KBM-7 (cell line): Measurements from ENCODE around the gene CNTN2.

ENCODE experiments used
- DNase-seq: peaks from one replicate; pipeline ENCODE4 v3.0.0-alpha.2; 2015
- in situ Hi-C: fragments of 300-500 bp; cut with MboI; formaldehyde crosslinking; loops from 2 replicates; pipeline ENCODE4 v1.14.3; 2020; ENCODE audit warnings: low sequenced_read_pairs, low pct_unique_long_range_greater_than_20kb, mixed read lengths

The CNTN2 gene

DNA sequence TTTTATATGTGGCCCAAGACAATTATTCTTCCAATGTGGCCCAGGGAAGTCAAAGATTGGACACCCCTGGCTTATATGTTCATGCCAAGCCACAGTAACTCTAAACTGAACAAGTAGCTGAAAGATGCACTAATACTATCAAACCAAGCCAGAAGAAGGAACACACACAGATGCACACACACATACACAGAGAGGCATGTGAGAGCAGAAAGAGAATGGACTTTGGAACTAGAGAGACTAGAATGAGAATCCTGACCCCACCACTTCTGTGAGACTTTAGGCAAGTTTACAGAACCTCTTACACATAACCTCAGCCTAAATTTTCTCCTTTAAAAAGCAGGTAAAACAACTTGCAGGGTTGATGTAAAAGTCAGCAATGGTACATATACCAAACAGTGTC, 52.4 kb downstream of the CNTN2 start:
- in situ Hi-C loops, result no loop called here
- DNase-seq, result no peak

DNA sequence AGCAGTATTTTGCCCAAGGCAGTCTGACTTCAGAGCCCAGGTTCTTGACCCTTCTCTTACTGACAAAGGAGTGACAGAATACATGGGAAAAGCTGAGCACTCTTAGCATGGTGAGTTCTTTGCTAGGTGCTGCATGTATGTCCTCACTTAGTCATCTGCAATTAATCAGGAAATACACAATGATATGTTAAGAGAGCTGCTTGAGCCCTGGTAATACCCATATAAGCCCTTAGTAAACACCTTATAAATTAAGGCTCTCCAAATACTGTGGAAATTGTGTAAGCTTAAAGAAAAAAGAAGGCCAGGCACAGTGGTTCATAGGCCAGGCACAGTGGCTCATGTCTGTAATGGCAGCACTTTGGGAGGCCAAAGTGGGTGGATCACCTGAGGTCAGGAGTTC, 55.2 kb downstream of the CNTN2 start:
- in situ Hi-C loops, result no loop called here
- no peak for DNase-seq

DNA sequence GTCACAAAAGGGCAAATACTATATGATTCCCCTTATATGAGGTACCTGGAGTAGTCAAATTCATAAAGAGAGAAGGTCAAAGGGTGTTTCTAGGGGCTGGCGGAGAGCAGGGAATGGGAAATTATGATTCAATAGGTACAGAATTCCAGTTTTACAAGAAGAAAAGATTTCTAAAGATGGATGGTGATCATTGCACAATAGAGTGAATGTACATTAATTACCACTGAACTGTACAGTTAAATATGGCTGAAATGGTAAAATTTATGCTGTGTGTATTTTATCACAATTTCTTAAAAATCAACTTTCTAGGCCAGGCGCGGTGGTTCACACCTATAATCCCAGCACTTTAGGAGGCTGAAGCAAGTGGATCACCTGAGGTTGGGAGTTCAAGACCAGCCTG, 59.4 kb downstream of the CNTN2 start:
- in situ Hi-C loops, result no loop called here
- no peak for DNase-seq

DNA sequence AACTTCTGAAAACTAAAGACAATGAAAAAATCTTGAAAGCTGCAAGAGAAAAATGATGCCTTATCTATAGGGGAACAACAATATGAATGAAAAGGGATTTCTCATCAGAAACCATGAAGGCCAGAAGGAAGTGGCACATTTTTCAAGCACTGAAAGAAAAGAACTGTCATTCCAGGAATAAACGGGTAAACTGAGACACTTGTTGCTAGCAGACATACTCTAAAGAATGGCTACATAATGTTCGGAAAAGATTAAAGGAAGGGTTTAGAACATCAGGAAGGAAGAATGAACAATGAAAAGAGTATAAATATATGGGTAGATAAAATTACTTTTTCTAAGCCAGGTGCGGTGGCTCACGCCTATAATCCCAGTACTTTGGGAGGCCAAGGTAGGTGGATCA, 64.3 kb downstream of the CNTN2 start:
- no peak for DNase-seq

DNA sequence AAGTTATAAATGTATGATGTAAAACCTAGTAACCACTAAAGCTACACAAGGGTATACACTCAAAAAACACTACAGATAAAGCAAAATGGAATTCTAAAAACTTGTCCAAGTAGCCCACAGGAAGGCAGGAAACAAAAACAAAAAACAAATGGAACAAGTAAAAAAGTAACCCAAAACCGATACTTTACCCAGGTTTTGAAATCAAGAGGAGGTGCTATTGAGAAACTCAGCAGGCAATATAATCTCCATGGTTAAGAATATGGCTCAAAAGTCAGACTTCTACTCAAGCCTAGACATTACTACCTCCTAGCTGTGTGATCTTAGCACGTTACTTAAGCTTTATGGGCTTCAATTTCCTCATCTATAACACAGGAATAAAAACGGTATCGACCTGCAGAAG, 65.5 kb downstream of the CNTN2 start:
- in situ Hi-C loops, result no loop called here

More for the DNA sequence above, 64.3 kb downstream of the CNTN2 start:
- in situ Hi-C loops, result no loop called here

DNA sequence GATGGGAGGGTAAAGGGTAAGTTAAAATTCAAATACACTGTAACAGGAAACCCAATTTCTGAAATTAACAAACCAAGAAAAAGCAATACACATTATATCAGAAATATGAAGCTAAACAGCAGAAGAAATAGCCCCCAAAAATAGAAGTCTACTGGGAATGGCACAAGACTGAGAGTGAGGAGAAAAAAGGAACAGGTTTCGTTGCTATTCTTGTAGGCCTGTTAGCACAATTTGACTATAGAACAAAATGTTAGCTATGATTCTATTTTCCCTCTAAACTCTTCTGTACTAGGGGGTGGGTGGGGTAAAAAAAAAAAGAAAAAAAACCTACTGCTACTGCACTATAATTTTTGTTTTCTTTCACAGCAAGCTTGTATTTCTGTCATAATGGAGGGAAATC, 66.3 kb downstream of the CNTN2 start:
- in situ Hi-C loops, result no loop called here
- DNase-seq, result no peak

More for the DNA sequence above, 65.5 kb downstream of the CNTN2 start:
- DNase-seq, result no peak

DNA sequence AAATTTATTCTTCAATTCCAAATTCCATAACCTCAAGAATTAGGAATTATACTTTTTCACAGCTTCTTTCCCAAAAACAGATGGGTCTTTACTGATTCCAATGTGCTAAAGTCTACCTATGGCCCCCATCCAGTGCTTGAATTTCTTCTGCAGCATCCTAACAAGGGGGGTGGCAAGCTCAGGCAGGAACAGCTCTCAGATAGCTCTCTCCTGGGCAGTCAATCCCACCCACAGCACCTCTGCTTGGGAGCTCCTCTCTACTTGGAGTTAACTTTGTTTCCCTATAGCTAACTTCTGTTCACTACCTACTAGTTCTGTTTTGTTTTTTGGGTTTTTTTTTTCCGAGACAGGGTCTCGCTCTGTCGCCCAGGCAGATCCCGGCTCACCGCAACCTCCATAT, 66.7 kb downstream of the CNTN2 start:
- no peak for DNase-seq
- in situ Hi-C loops, result no loop called here

DNA sequence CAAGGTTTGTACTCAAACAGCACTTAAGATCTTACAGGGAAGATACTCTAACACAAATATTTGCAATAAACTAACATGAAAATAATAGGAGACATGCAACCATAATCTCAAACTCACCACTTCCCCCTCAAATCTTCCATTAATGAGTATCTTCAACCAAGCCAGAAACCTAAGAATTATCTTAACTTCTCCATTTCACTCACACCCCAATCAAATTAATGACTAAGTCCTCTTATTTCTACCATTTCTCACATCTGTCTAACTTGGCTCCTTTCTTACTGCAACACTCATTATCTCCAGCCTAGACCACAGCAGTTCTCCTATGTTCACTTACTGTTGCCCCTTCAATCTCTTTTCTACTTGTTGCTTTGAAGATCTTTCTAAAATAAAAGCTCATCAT, 68.3 kb downstream of the CNTN2 start:
- in situ Hi-C loops, result no loop called here
- no peak for DNase-seq

DNA sequence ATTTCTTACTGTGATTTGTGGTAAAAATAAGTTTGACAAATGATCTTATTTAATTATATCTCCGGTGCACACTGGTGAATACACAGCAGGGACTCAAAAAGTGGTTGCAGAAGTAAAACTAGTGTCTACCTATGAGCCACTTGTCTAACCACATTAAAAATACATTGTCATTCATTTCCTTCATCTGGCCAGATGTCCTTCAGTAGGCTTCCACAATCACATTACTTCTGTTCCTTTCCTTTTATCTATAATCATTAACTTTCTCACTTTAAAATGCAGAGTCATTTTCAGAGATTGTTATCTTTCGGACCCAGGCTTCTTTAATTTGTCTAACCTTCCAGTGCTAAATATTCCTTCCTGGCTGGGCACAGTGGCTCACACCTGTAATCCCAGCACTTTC, 75.7 kb downstream of the CNTN2 start:
- no peak for DNase-seq
- in situ Hi-C loops, result no loop called here

DNA sequence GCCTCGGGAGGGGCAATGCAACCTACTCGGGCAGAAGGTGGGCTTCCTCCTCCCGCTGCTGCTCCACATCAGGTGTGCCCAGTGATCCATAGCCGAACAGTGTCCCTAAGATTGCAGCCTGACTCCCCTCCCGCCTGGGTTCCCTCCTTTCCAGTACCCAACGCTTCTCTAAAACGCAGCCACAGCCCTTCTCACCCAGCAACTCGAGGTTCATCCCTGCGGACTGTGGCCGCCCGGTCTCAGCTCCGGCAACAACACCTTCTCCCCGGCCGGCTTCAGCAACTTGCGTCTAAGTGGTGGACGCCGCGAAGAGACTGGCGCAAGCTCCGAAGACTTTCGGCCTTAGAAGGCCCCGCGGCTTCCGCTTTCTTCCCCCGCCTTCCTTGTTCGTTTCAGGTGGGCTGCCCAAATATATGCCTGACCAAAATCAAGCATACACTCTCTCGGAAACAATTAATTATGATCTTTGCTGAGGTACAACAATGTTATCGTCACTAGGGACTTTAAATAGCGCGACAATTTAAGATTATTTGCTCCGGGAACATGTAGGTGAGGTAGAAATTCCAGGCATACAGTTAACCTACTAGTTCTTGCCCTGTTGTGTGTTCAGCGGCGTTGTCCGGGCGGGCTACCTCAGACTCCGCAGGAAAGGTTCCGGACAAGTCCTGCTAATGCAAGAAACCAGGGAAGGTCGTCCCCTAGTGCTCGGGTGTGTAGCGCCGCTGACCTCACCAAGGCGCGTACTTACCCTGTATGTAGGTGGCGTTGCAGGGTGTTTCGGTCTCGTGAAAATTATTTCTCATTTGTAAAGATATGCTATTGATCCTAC, 78.9 kb downstream of the CNTN2 start, which contains the start of gene RBBP5:
Gene RBBP5, minus strand, starts transcription at position 319 of the 829 bp plus-strand sequence. Its CDS starts 105 bp downstream, at position 214.
- in situ Hi-C loops, result loop anchor here (10.0 kb wide), 1 partner anchor 57 kb away; no protein-coding TSS in a partner anchor
- peak; percentile 97 for DNase-seq

DNA sequence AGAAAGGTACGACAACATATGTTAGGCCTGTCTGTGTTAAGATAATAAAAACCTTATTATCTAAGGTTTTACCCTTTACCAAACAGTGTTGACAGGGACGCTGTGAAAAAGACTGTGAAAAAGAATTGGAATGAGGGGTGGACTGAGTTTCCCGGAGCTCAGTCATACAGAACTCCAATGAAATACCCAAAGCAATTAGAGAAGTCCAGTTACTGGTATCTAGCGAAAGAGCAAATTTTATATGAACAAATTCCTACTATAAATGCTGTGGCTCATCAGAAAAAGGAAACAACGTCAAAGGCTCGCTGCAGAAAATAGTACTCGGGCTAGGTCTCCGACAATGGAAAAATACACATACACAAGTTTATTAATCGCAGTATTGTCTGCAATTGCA, 79.5 kb downstream of the CNTN2 start:
- no peak for DNase-seq
- in situ Hi-C loops, result loop anchor here (10.0 kb wide), 1 partner anchor 58 kb away; no protein-coding TSS in a partner anchor

DNA sequence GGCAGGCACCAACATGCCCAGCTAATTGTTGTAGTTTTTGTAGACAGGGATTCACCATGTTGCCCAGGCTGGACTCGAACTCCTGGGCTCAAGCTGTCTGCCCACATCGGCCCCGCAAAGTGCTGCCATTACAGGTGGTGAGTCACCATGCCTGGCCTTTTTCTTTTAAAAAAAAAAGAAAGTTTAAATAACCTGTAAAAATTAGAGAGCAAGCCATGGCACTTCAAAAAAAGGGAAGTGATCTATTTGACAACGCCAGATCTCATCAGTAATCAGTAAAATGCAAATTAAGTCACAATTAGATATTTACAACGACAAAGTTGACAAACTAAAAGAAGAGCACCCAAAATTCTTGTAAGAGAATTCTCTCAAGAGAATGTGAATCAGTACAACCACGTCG, 81.7 kb downstream of the CNTN2 start:
- in situ Hi-C loops, result loop anchor here (10.0 kb wide), 1 partner anchor 60 kb away; no protein-coding TSS in a partner anchor
- peak; percentile 42 for DNase-seq

DNA sequence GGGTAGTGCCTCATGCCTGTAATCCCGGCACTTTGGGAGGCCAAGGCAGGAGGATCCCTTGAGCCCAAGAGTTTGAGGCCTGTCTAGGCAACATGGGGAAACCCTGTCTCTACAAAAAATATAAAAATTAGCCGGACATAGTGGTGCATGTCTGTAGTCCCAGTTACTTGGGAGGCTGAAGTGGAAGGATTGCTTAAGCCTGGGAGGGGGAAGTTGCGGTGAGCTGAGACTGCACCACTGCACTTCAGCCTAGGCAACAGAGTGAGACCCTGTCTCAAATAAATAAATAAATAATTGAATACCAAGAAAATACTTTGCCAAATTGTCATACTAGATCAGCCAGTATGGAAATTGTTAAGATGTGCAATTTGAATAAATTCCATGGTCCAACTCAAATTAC, 84.6 kb downstream of the CNTN2 start:
- peak; percentile 29 for DNase-seq
- in situ Hi-C loops, result loop anchor here (10.0 kb wide), 1 partner anchor 63 kb away; no protein-coding TSS in a partner anchor
